PFSK-1 (cell line): ENCODE measurements around the gene PFN1.
A peak's percentile ranks its signal among the peaks of the same experiment; 100 is the strongest.

Source experiments
- FOXP2 ChIP-seq: optimal IDR thresholded peaks from 2 replicates; pipeline ENCODE3; 2011; ENCODE audit warnings: borderline replicate concordance, control low read depth, inconsistent platforms; ENCODE audit not compliant: insufficient read depth; ENCODE audit errors: extremely low read length, extremely low read depth
- POLR2AphosphoS5 ChIP-seq: IDR thresholded peaks from 2 replicates; pipeline ENCODE4 v1.6.1; 2012; ENCODE audit warnings: low read depth, mild to moderate bottlenecking, control low read depth, low read length, moderate library complexity
- REST ChIP-seq, 2 experiments: IDR thresholded peaks; 2 replicates each; pipeline versions ENCODE4 v1.6.1 to v1.8.0; 2011 to 2012; ENCODE audit warnings: low read depth in 2 of 2, low read length in 2 of 2, control low read depth in 1 of 2, inconsistent platforms in 1 of 2, mild to moderate bottlenecking in 1 of 2, moderate library complexity in 1 of 2; ENCODE audit not compliant: insufficient read depth in 1 of 2
- SIN3A ChIP-seq: IDR thresholded peaks from 2 replicates; pipeline ENCODE4 v1.6.1; 2012; ENCODE audit warnings: mild to moderate bottlenecking, low read length, moderate library complexity, borderline replicate concordance; ENCODE audit not compliant: insufficient read depth
- TAF1 ChIP-seq: IDR thresholded peaks from 2 replicates; pipeline ENCODE4 v1.6.1; 2012; ENCODE audit warnings: low read length, control low read depth, borderline replicate concordance; ENCODE audit not compliant: insufficient read depth

GRCh38 chr17:4967539-4968485, 19.5 kb upstream of the PFN1 start, which contains the start of gene SPAG7:
- TF ChIP-seq SIN3A (peak; percentile 88; the same call in 1 of the 2 replicates), REST (IDR thresholded peaks at IDR 0.05; ENCODE audit: insufficient read depth in 1 of 2, low read depth in 2 of 2, low read length in 2 of 2) (no peak), TAF1 (peak; percentile 96), POLR2AphosphoS5 (peak; percentile 78), FOXP2 (peak; percentile 86)
